Effector CD8-positive, alpha-beta T cell (primary cell): ENCODE measurements around the gene SKAP2.
"Not testable (repeated sequence)": the region's sequence is repeated elsewhere in the genome, so short reads cannot be mapped to it uniquely, and the experiment has no call there.

Source experiments
- DNase-seq: peaks from one replicate; lab custom pipeline; 2025; lab: John Stamatoyannopoulos, UW

The SKAP2 gene

DNA sequence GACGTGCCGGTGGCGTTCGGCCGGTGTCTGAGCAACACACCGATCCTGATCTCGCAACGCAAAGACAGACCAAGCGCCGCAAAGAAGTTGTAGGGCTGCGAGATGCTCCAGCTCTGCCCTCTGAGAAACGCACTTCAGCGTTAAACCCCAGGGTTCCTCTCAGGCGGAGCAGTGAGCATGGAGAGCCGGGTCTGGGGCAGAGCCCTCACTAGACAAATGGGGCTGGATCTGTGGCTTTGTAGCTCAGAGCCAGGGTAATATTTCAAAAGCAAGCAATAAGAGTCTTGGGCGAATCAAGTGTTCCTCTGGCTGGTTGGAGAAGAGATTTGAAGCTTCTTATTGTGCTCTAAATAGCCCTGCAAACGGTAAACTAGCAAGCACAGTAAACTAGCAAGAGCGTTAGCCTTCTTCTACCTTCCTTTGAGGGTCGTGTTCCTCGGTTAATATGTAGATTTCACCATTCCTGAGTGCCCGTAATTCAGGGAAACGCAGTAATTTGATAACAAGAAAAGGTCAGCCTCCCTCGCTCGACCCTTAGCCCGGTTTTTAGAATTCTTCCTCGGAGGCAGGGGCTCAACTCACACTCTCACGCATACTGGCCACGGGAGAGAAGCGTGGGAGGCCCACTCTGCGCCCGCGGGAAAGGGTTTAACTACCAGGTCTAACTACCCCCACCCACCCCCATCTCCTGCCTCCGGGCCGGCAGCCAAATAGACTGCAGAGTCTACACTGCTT, 6.7 kb downstream of the SKAP2 start:
- no peak for DNase-seq

DNA sequence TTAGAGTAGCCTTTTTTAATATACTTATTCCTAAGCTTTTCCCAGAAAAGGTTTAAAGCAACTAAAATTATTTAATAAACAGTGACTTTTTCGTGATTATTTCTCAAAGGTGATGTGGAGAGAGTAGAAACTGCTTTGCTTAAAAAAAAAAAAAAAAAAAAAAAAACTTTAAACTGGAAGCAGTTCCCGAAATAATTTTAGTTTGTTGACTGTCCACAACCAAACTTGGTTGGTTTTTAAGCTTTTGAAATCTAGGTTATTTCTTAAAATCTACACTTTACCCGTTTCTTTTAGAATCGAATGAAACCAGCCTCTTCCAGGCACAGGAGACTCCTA, 7.3 kb downstream of the SKAP2 start:
- no peak for DNase-seq

DNA sequence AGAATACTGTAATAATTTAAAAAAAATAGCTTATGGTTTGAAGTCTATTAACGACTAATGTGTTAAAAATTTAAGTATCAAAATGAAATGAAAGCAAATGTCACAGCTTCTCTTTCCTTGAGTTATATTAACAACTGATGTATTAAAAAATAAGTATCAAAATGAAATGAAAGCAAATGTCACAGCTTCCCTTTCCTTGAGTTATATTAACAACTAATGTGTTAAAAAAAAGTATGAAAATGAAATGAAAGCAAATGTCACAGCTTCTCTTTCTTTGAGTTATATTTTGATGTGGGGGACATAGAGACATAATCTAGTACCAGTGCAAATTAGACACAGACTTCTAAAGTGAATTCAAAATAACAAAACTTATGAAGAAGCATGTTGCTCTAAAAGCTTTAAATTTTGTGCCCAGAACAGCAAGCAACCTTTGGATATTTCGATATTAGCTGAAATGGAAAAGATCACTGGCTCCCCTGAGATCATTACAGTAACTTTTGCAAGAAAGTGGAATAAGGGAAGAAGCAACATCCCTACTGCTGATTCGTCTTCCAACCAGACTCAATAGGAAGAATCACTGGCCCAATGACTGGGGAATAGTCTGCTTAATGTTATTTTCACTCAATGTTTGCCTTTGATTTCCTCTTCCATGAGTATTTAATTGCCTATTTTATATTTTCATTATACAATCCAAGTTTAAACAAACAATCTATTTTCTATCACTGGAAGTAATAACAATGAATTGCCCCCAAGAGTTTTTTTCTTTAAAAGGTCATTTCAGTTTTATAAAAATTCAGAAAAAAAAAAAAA, 8.0 kb downstream of the SKAP2 start:
- no peak for DNase-seq

DNA sequence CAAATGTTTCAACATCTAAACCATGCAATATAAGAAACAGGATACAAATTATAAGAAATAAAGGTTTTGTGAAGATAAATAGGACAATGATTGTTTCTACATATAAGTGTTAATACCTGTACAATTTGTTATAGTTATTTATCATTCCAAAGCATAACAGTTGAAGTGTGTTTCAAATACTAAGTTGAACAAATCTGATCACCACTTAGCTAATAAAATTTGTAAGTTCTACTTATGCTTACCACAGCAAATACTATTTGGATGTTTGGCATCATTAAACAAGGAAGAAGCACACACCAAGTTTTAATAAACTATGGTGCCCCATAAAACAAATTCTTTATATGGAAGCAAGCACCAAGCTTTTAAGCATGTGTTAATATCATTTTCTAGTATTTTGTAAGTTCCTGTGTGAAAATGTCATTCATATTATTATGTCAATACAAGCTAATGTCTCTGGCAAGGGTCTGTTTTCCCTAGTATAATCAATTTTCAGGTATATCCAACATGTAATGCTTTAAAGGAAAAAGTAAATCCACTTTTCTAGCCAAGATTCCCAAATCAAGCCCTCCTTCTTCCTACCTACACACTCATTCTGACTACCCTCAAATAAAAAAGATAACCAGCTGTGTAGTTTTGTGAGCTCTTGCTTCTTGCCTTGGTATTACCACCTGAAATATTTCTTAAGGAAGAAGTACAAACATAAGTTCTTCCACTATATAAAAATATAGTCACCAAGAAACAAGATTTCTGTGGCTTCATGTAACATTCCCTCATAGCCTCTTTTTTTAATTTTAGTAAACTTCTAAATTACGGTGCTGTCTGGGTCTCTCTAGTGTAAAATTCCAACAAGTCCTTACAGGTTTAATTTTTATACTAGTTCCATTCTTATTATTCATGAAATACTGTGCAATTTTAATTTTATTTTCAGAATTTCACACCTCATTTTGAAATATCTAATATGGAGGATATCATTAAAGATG, 9.2 kb downstream of the SKAP2 start:
- DNase-seq: no peak

DNA sequence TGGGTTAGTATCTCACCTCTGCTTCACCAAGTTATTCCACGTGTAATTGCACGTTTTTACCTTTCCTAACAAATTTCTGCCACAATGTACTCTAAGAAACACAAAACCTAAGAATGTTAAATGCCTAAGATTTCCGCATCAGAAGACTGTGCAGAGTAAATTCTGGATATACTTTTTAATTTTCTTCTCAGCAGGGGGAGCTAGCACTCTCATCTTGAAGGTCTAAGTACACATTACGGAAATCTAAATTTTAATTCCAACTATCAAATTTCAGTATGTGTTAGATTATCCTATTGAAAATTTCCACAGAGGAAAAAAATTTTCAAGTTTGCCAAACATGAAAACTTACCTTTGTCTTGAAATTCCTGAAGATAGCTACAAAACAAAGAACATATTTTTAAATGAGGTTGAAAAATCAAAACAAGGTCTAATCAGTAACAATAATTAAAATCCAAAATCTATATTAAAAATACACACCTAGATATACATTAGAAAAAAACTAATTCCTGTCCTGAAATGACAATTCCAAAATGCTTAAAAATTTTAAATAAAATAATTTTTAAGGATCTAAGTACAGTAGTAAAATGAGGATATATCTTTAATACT, 10.5 kb downstream of the SKAP2 start:
- DNase-seq: no peak

DNA sequence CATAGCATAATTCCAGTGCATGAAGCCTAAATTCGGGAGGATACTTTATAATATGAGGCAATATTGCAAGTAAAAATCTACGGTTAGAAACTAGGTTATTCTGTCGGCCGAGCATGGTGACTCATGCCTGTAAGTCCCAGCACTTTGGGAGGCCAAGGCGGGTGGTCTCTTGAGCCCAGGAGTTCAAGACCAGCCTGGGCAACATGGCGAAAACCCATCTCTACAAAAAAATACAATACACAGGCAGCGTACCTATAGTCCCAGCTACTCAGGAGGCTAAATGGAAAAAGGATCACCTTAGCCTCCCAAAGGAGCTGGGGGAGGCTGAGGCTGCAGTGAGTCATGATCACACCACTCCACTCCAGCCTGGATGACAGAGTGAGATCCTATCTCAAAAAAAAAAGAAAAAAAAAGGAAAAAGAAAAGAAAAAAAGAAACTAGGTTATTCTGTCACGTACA, 14.2 kb downstream of the SKAP2 start:
- DNase-seq: no peak

DNA sequence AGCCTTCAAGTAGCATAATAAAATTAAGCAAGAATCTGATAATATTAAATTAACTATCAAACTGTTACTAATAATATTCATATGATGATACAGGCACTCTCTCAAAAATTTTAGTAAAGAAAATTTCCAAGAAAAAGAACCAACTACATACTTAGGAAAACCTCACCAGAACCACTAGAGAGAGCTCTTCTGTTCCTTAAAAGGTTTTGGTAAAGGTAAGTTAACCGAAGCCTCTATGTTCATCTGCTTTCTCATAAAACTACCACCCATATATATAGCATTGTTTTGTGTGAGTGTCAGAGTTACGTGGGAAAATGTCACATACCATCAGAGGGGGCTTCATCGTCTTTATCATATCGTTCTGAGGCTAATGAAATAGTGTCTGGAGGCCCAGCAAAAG, 20.7 kb downstream of the SKAP2 start:
- no peak for DNase-seq

DNA sequence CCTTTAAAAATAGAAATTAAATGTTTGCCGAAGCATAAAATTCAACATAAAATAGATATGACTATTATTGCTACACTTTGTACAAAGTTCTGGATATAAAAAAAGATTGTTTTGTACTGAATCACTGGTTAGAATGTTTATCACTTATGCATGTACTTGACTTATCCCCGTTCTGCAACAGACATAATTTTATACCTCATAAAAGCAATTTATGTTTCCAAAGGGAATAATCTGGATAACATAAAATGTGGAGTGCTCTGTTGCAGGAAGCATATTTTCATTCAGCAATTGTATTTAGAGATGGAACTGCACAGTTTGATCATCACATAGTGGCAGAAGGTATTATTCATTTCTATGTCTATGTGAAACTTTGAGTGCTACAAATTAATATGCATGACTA, 21.5 kb downstream of the SKAP2 start:
- DNase-seq: no peak

DNA sequence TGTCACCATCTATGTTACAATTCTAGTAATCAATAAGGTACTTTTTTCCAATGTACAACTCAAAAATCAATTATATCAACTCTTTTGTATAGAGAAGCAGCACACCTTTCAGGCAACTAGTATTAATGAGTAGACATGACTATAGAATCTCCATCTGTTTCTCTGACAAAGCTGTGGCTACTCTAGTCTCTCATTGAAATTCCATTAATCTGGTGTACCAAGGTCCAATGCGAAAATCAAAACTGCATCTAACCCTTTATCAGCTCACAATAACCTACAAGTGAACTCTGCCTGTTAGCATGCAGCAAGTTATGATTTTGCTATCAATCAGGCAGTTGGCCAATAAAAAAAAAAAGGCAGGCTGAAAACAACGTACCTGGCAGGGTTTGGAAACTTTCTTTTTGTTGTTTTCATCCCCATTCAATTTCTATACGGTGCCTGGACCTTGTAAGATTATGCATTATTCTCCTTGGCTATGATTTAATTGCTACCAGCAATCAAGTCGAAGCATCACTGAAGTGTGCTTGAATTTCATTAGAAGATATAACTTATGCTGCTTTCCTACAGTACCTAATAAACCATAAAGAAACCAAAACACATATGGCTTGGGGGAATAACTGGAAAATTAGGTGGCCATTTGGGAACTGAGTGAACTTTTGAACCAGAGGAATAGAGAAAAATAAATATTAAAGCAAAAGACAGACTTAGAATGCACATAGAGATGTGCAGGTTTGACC, 23.2 kb downstream of the SKAP2 start:
- DNase-seq: no peak

DNA sequence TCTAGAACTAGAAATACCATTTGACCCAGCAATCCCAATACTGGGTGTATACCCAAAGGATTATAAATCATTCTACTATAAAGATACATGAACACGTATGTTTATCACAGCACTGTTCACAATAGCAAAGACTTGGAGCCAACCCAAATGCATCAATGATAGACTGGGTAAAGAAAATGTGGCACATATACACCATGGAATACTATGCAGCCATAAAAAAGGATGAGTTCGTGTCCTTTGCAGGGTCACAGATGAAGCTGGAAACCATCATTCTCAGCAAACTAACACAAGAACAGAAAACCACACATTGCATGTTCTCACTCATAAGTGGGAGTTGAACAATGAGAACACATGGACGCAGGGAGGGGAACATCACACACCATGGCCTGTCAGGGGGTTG, 27.6 kb downstream of the SKAP2 start:
- DNase-seq: not testable (repeated sequence)

DNA sequence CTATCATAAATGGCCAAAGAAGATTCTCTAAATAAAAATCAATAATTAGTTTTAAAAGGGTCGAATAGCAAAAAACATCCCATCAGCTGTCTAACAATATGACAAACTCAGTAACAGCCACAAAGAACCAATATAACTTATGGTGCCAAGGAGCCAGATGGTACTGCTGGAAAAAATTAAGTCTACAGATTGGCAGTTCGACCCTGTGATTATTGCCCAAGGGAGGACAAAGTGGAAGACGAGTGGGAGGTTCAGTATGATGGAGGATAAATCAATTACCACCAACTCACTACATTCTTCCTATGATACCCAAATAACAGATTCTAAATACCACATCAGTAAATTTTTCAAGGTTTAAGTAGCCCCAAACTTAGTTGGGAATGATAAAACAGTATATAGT, 49.0 kb downstream of the SKAP2 start:
- no peak for DNase-seq

DNA sequence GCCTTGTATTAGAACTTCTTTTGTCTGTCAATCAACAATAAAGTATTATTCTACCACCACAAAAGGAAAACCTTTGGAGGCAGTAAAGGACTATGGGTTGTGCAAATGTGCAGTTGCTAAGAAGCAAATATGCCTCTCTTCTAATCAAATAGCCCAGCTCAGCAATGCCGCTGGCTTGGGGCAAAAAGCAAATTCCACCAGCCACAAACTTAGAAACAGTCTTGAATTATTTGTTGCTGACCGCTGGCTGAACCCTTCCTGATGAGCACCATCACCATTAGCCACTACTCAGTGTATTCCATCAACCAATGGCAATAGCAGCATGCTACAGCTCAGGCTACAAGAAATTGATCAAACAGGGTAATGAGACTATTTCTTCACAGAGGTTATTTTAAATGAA, 51.0 kb downstream of the SKAP2 start:
- no peak for DNase-seq

DNA sequence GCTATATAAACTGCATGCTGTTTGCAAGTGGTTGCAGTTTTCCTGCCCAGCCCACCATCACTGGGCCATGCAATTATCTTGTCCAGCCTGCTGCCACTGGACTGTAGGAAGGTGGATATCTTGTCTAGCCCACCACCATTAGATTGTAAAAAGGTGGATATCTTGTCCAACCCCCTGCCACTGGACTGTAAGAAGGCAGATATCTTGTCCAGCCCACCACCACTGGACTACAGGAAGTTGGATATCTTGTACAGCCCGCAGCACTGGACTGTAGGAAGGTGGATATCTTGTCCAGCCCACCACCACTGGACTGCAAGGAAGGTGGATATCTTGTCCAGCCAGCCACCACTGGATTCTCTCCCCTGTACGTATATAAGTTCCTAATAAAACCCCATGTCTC, 69.8 kb downstream of the SKAP2 start:
- no peak for DNase-seq

DNA sequence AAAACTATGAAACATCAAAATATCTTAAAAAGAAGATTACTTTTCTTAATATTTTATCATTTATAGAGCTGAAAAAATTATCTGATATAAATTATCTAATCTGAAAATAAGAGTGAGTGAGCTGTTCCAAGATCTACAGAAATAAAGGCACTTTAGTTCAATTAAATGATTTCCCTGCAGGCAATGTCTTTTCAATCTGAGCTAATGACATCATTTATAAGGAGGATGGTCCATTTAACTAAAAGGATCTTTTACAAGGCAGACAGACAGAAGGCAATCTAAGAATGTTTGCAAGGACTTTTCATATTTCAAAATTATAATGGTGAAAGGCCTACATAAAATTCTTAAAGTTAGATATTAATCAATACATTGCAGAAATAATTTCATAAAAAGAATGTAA, 71.8 kb downstream of the SKAP2 start:
- DNase-seq: no peak

DNA sequence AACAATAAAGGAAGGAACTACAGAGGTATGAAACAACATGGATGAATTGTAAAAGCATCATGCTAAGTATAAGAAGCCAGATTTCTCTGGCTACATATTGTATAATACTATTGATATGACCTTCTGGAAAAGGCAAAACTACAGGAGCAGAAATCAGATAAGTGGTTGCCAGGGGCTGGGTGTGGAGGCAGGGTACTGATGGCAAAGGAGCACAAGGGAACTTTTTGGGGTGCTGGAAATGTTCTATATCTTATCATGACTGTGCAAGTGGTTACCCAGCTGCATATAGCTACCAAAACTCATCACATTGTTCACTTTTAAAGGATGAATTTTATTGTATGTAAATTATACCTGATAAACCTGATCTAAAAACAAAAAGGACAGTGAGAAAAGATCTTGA, 72.4 kb downstream of the SKAP2 start:
- no peak for DNase-seq

DNA sequence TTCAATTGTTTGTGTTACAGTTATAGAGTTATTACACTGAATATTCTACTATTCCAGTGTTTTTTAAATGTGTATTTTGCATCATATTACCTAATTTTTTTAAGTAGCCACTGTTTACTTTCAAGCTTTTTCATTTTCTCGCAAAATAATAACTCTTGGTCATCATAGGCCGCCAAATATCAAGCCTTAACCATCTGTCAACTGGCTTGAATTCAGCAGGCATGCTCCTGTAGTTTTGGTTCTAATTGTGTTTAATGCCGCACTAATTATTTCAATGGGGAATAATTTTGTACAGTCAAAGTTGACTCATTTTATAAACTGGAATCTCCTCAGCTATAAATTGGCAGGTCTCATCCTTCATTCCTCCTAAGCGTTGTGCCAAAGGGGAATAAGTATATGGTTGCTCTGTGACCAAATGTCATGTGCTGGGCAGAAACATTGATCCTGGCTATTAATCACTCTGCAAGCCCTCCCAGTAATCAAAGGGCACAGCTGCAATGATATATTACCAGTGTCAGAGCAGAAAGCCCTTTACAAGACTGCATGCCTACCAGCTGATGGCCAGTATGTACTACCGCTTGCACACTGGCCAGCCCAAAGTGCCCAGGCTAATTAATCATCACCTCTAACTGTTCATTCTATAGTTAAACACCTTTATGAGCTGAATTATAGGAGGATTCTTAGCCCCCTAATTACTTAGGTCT, 74.8 kb downstream of the SKAP2 start:
- no peak for DNase-seq

DNA sequence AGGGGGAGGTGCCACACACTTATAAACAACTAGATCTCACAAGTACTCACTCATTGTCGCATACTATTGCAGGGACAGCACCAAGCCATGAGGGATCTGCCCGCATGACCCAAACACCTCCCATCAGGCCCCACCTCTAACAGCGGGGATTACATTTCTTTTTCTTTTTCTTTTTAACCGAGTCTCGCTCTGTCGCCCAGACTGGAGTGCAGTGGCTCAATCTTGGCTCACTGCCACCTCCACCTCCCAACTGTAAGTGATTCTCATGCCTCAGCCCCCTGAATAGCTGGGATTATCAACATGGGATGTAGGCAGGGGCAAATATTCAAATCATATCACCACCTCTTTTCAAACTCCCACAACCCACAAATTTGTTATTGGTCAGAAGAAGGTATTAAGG, 76.7 kb downstream of the SKAP2 start:
- no peak for DNase-seq

DNA sequence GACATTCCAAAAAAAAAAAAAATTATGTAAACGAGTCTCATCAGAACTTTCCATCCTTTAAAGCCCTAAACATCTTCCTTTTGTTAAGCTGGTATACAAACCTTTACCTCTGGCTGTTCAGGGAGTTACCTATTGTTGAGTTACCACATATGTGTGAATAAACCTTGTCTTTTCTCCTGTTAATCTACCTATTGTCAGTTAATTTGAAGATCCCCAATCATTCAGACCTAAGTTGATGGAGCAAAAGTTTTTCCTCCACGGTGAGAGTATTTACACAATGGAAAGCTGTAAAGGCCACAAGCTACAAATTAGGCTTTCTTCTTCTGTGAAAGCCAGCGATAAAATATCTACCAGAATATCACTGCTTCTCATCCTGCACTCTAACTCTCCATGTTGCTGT, 80.3 kb downstream of the SKAP2 start:
- DNase-seq: no peak

DNA sequence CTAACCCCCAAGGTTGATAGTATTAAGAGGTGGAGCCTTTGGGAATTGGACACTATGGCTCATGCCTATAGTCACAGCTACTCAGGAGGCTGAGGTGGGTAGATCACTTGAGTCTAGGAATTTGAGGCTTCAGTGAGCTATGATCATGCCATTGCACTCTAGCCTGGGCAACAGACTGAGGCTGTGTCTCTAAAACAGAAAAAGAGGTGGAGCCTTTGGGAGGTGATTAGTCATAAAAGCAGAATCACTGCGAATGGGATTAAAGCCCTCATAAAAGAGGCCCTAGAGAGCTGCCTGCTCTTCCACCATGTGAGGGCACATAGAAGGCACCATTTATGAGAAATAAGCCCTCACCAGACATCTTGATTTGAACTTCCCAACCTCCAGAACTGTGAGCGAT, 81.9 kb downstream of the SKAP2 start:
- no peak for DNase-seq

DNA sequence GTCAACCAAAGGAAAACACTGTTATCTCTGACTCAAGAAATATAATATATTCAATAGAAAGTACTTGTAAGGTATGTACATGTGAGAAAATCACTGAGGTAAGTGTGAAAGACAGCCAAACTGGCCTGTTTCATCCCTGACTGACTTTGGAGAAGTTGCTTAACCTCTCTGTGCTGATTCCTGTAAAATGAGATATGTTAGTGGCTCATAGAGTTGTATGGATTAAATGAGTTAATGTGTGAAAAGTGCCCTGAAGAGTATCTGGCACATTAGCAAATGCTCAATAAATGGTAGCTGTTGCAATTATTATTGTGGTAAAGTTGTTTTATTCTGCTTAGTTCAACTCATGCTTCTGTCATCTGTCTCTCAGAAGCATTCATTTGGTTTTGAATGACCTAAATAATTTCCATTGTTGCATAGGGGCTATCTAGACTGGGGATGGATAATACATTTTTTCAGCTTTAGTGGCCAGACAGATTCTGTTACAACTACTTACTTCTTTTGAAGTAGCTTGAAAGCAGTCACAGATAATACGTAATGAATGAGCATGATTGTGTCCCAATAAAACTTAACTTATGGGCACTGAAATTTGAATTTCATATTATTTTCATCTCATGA, 84.3 kb downstream of the SKAP2 start:
- DNase-seq: no peak
